HFFc6 (cell line): ENCODE results near the gene EFCAB11. TPM values are rescaled to one million over a fixed set of nuclear protein-coding genes. Genes with fewer than 3 reads are reported as not detected.

Source experiments
- DNase-seq: peaks from one replicate; pipeline ENCODE4 v3.0.0-alpha.2; 2018
- H3K27ac Mint-ChIP-seq: 2 replicates; pipeline ENCODE4 v1.8.0; 2020; ENCODE audit warnings: mild to moderate bottlenecking, mixed read lengths
- H3K27me3 Mint-ChIP-seq: 2 replicates; pipeline ENCODE4 v1.8.0; 2021; ENCODE audit warnings: mild to moderate bottlenecking, moderate library complexity, mixed read lengths; ENCODE audit not compliant: insufficient read depth
- H3K36me3 Mint-ChIP-seq: 2 replicates; pipeline ENCODE4 v1.8.0; 2021; ENCODE audit warnings: low read depth, mixed read lengths
- H3K4me1 Mint-ChIP-seq: 2 replicates; pipeline ENCODE4 v1.8.0; 2020; ENCODE audit warnings: low read depth, mixed read lengths
- H3K4me3 Mint-ChIP-seq: 2 replicates; pipeline ENCODE4 v1.8.0; 2020; ENCODE audit warnings: mild to moderate bottlenecking, moderate library complexity, mixed read lengths
- H3K9me3 Mint-ChIP-seq: 2 replicates; pipeline ENCODE4 v1.8.0; 2020; ENCODE audit warnings: mild to moderate bottlenecking, mixed read lengths
- CTCF ChIP-seq: fragments of 200-600 bp; sonication (generic); IDR thresholded peaks from 2 replicates; pipeline ENCODE4 v1.5.0; 2021; ENCODE audit warnings: antibody characterized with exemption, mild to moderate bottlenecking
- total RNA-seq, 6 experiments: library from RNA; stranded (reverse); fragmentation: NEBNext Ultra II Directional; extraction: Animal tissue kit (Norgen Biotek cat#: 25700); gene quantifications; 2 replicates in 1 of 6; 3 replicates in 5 of 6; pipeline ENCODE4 v1.2.3, GENCODE V29; 2021

Gene EFCAB11
- total RNA-seq, 6 experiments from 2014 or later: 6.6 to 8.4 (median 6.9) TPM

DNA sequence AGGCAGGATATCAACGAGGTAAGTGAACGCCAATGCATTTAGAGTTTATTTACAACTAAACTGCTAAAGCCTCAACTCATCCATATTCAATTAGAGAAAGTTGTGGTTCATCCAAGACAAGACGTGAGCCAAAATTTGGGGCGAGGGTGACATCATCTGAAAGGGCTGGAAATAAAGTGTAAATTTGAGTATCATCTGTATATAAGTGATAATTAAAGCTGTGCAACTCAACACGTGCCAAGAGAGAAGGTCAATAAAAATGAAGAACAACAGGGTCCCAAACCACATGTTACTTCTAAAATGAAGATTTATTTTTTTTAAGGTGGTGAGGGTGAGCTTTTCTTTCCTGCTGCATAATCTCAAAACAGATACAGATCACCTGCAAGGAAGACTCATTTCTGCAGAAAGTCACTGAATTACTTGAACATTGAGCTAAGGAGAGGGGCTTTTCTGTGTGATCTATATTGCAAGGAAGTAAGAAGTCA, 203.6 kb downstream of the EFCAB11 start:
- DNase-seq: no peak
- Mint-ChIP-seq H3K27me3 (no peaks in the 10 kb centered on the region), H3K4me1 (peaks cover 9% of the 10 kb centered on the region; the same call in 1 of the 2 replicates), H3K9me3 (no peaks in the 10 kb centered on the region), H3K4me3 (no peak overlapping the region), H3K27ac (no peak overlapping the region), H3K36me3 (no peaks in the 10 kb centered on the region)
- no peak for TF ChIP-seq CTCF

DNA sequence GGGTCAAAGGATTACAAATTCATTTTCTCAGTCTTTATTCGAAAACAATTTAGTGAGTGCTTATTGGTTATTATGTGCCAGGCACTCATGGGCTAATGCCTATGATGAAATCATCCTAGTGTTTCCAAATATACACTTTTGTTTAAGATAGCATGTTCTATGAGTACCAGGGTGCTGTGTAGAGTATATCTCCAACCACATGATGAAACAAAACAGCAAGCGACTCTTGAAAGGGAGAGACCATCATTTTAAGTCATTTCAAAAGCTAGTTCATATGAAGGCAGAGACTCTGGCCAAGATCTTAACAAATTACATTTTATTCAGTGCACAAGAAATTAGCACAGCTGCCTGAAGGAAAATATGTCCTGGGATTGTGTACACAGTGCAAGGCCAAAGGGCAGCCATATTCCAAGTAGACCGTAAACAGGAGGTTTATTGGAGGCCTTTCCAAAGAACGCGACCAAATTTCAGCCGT, 204.2 kb downstream of the EFCAB11 start:
- Mint-ChIP-seq H3K27me3 (peaks cover 1% of the 10 kb centered on the region; the same call in 1 of the 2 replicates), H3K4me3 (no peak overlapping the region), H3K27ac (no peak overlapping the region), H3K4me1 (peaks cover 9% of the 10 kb centered on the region; the same call in 1 of the 2 replicates), H3K9me3 (no peaks in the 10 kb centered on the region), H3K36me3 (no peaks in the 10 kb centered on the region)
- DNase-seq: no peak
- no peak for TF ChIP-seq CTCF

DNA sequence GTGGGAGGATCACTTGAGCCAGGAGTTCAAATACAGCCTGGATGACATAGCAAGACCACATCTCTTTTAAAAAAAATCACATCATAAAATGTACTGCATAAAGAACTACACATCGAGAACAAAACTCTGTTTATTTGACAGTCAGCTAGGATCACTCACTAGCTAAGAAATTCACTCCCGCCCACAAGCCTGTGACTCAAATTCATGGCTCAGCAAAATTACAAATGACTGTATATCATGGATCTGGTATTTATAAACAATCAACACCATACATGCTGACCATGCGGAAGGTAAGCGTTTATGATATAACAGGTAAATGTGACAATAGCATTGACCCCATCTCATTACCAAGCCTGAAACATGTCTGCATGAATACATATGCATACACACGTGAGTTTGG, 206.5 kb downstream of the EFCAB11 start:
- Mint-ChIP-seq H3K4me1 (peaks cover 9% of the 10 kb centered on the region; the same call in 1 of the 2 replicates), H3K27ac (no peak overlapping the region), H3K4me3 (no peak overlapping the region), H3K27me3 (peaks cover 1% of the 10 kb centered on the region; the same call in 1 of the 2 replicates), H3K9me3 (no peaks in the 10 kb centered on the region), H3K36me3 (no peaks in the 10 kb centered on the region)
- DNase-seq: peak; percentile 12
- TF ChIP-seq CTCF: no peak

DNA sequence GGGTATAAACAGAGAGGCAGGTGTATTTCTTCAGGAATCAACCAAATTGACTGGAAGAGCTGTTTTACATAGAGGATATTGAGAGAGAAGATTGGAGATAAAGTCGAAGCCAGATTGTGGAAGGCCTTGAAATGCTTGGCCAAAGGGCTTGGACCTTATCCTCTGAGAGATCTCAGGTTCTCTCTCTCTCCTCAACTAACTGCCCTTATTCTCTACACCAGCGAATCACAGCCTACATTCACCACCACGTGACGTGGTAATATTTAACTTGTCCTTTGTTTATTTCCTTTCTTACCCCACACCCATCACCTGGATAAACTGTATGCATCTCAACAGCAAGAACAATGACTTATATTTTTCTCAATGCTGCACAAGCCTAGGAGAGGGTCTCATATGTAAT, 207.4 kb downstream of the EFCAB11 start:
- Mint-ChIP-seq H3K36me3 (0 out of 2 replicates have a peak, but pooled peaks cover 1% of the 10 kb centered on the region), H3K9me3 (peaks cover 1% of the 10 kb centered on the region; the same call in 1 of the 2 replicates), H3K27ac (no peak overlapping the region), H3K4me3 (no peak overlapping the region), H3K27me3 (peaks cover 1% of the 10 kb centered on the region; the same call in 1 of the 2 replicates), H3K4me1 (peaks cover 9% of the 10 kb centered on the region; the same call in 1 of the 2 replicates)
- TF ChIP-seq CTCF: no peak
- DNase-seq: no peak

GRCh38 chr14:89746654-89747053, 207.9 kb downstream of the EFCAB11 start:
- TF ChIP-seq CTCF: no peak
- Mint-ChIP-seq H3K4me1 (peaks cover 9% of the 10 kb centered on the region; the same call in 1 of the 2 replicates), H3K27me3 (peaks cover 1% of the 10 kb centered on the region; the same call in 1 of the 2 replicates), H3K9me3 (peaks cover 6% of the 10 kb centered on the region; the same call in 1 of the 2 replicates), H3K36me3 (0 out of 2 replicates have a peak, but pooled peaks cover 4% of the 10 kb centered on the region), H3K27ac (no peak overlapping the region), H3K4me3 (no peak overlapping the region)
- no peak for DNase-seq
